Memory B cell (primary cell): ENCODE data around the gene RAN.

Source experiments
- ATAC-seq: fragments of 150-1000 bp; cut with Tn5 transposase; 2 replicates; pipeline ENCODE4 v1.10.0; 2021; ENCODE audit warnings: low read depth, mild to moderate bottlenecking, moderate library complexity
- DNase-seq, 2 donors: peaks; one replicate each; pipeline ENCODE4 v3.0.0; 2022; ENCODE audit warnings: low spot score in 2 of 2
- H3K27ac Mint-ChIP-seq: one replicate; pipeline ENCODE4 v1.8.0; 2022; ENCODE audit warnings: mild to moderate bottlenecking, moderate library complexity, mixed read lengths
- H3K27me3 Mint-ChIP-seq: one replicate; pipeline ENCODE4 v1.8.0; 2022; ENCODE audit warnings: mixed read lengths
- H3K36me3 Mint-ChIP-seq: one replicate; pipeline ENCODE4 v1.8.0; 2022; ENCODE audit warnings: mild to moderate bottlenecking, mixed read lengths
- H3K4me1 Mint-ChIP-seq: one replicate; pipeline ENCODE4 v1.8.0; 2022; ENCODE audit warnings: mixed read lengths
- H3K4me3 Mint-ChIP-seq: one replicate; pipeline ENCODE4 v1.8.0; 2022; ENCODE audit warnings: mild to moderate bottlenecking, moderate library complexity, mixed read lengths
- H3K9me3 Mint-ChIP-seq: one replicate; pipeline ENCODE4 v1.8.0; 2022; ENCODE audit warnings: mixed read lengths

RAN gene

GRCh38 chr12:130871286-130872178 lies at the start of gene RAN:
Gene RAN (plus strand): TSS chr12:130872066. CDS start chr12:130872594, 528 bp downstream.
- DNase-seq (peak; percentile 83 to 90), ATAC-seq (peak; percentile 75)
- no peaks in the 10 kb centered on the region for H3K9me3 Mint-ChIP-seq
- peak within 1 kb of the TSS; percentile 92 for H3K27ac Mint-ChIP-seq
- H3K4me3 Mint-ChIP-seq, result peak within 1 kb of the TSS; percentile 89
- peaks cover 25% of the 10 kb centered on the region for H3K4me1 Mint-ChIP-seq
- peaks cover 20% of the 10 kb centered on the region for H3K36me3 Mint-ChIP-seq
- no peaks in the 10 kb centered on the region for H3K27me3 Mint-ChIP-seq

GRCh38 chr12:130825771-130826150 lies 46.1 kb upstream of the RAN start:
- no peak for DNase-seq
- Mint-ChIP-seq H3K27me3 (no peaks in the 10 kb centered on the region), H3K4me1 (peaks cover 8% of the 10 kb centered on the region), H3K36me3 (peaks cover 6% of the 10 kb centered on the region), H3K9me3 (no peaks in the 10 kb centered on the region), H3K4me3 (no peak overlapping the region), H3K27ac (no peak overlapping the region)
- ATAC-seq, result no peak

- Mint-ChIP-seq H3K36me3 (peaks cover 4% of the 10 kb centered on the region), H3K9me3 (no peaks in the 10 kb centered on the region), H3K4me1 (peaks cover 8% of the 10 kb centered on the region), H3K4me3 (no peak overlapping the region), H3K27me3 (no peaks in the 10 kb centered on the region), H3K27ac (no peak overlapping the region)
- peak; percentile 44 to 57 for DNase-seq
- ATAC-seq, result peak; percentile 88
Observed at GRCh38 chr12:130826151-130826801, 45.6 kb upstream of the RAN start.

- Mint-ChIP-seq H3K27me3 (no peaks in the 10 kb centered on the region), H3K4me3 (no peak overlapping the region), H3K36me3 (peaks cover 4% of the 10 kb centered on the region), H3K4me1 (peaks cover 8% of the 10 kb centered on the region), H3K27ac (no peak overlapping the region), H3K9me3 (no peaks in the 10 kb centered on the region)
- ATAC-seq (no peak), DNase-seq (no peak)
Observed at GRCh38 chr12:130827432-130827831, 44.4 kb upstream of the RAN start.

- H3K9me3 Mint-ChIP-seq, result no peaks in the 10 kb centered on the region
Observed at GRCh38 chr12:130828895-130829294, 43.0 kb upstream of the RAN start.

GRCh38 chr12:130829391-130830245 lies 42.2 kb upstream of the RAN start:
- Mint-ChIP-seq H3K4me3 (no peak overlapping the region), H3K27me3 (no peaks in the 10 kb centered on the region), H3K36me3 (peaks cover 1% of the 10 kb centered on the region), H3K9me3 (no peaks in the 10 kb centered on the region), H3K27ac (no peak overlapping the region), H3K4me1 (peaks cover 8% of the 10 kb centered on the region)
- no peak for DNase-seq
- ATAC-seq, result no peak

More at GRCh38 chr12:130828895-130829294, 43.0 kb upstream of the RAN start:
- ATAC-seq (no peak), DNase-seq (no peak)
- Mint-ChIP-seq H3K27ac (no peak overlapping the region), H3K4me3 (no peak overlapping the region), H3K36me3 (peaks cover 1% of the 10 kb centered on the region), H3K27me3 (no peaks in the 10 kb centered on the region), H3K4me1 (peaks cover 8% of the 10 kb centered on the region)

- H3K9me3 Mint-ChIP-seq, result no peaks in the 10 kb centered on the region
- H3K36me3 Mint-ChIP-seq, result peaks cover 1% of the 10 kb centered on the region
- no peaks in the 10 kb centered on the region for H3K27me3 Mint-ChIP-seq
- ATAC-seq (no peak), DNase-seq (no peak)
- H3K4me3 Mint-ChIP-seq, result no peak overlapping the region
- no peak overlapping the region for H3K27ac Mint-ChIP-seq
- H3K4me1 Mint-ChIP-seq, result peaks cover 8% of the 10 kb centered on the region
Observed at GRCh38 chr12:130830246-130830551, 41.7 kb upstream of the RAN start.

- no peaks in the 10 kb centered on the region for H3K9me3 Mint-ChIP-seq
- no peak overlapping the region for H3K27ac Mint-ChIP-seq
- no peak overlapping the region for H3K4me3 Mint-ChIP-seq
- H3K36me3 Mint-ChIP-seq, result peaks cover 1% of the 10 kb centered on the region
- no peaks in the 10 kb centered on the region for H3K27me3 Mint-ChIP-seq
- ATAC-seq (no peak), DNase-seq (no peak)
- H3K4me1 Mint-ChIP-seq, result peaks cover 8% of the 10 kb centered on the region
Observed at GRCh38 chr12:130831246-130831645, 40.6 kb upstream of the RAN start.

GRCh38 chr12:130831876-130832405 lies 39.9 kb upstream of the RAN start:
- ATAC-seq, result no peak
- Mint-ChIP-seq H3K27me3 (no peaks in the 10 kb centered on the region), H3K9me3 (no peaks in the 10 kb centered on the region), H3K4me1 (peaks cover 8% of the 10 kb centered on the region), H3K36me3 (no peaks in the 10 kb centered on the region), H3K27ac (no peak overlapping the region), H3K4me3 (no peak overlapping the region)
- no peak for DNase-seq

GRCh38 chr12:130832561-130833209 lies 39.2 kb upstream of the RAN start:
- ATAC-seq, result no peak
- H3K36me3 Mint-ChIP-seq, result no peaks in the 10 kb centered on the region
- H3K4me3 Mint-ChIP-seq, result no peak overlapping the region
- H3K27ac Mint-ChIP-seq, result no peak overlapping the region
- H3K9me3 Mint-ChIP-seq, result no peaks in the 10 kb centered on the region
- no peaks in the 10 kb centered on the region for H3K27me3 Mint-ChIP-seq
- no peak for DNase-seq
- H3K4me1 Mint-ChIP-seq, result peaks cover 5% of the 10 kb centered on the region

- ATAC-seq, result no peak
- Mint-ChIP-seq H3K4me1 (peaks cover 12% of the 10 kb centered on the region), H3K36me3 (no peaks in the 10 kb centered on the region), H3K9me3 (no peaks in the 10 kb centered on the region), H3K4me3 (no peak overlapping the region), H3K27ac (no peak overlapping the region), H3K27me3 (no peaks in the 10 kb centered on the region)
- DNase-seq, result no peak
Observed at GRCh38 chr12:130835011-130835410, 36.9 kb upstream of the RAN start.

GRCh38 chr12:130835436-130835835 lies 36.4 kb upstream of the RAN start:
- no peak overlapping the region for H3K4me3 Mint-ChIP-seq
- no peak overlapping the region for H3K27ac Mint-ChIP-seq
- no peak for ATAC-seq
- no peaks in the 10 kb centered on the region for H3K27me3 Mint-ChIP-seq
- H3K4me1 Mint-ChIP-seq, result peaks cover 8% of the 10 kb centered on the region
- no peaks in the 10 kb centered on the region for H3K9me3 Mint-ChIP-seq
- H3K36me3 Mint-ChIP-seq, result no peaks in the 10 kb centered on the region
- no peak for DNase-seq

GRCh38 chr12:130838284-130838950 lies 33.4 kb upstream of the RAN start:
- peaks cover 8% of the 10 kb centered on the region for H3K4me1 Mint-ChIP-seq
- no peaks in the 10 kb centered on the region for H3K9me3 Mint-ChIP-seq
- ATAC-seq (peak; percentile 4), DNase-seq (peak in 1 of 2 donors; percentile 33)
- H3K27me3 Mint-ChIP-seq, result no peaks in the 10 kb centered on the region
- no peak overlapping the region for H3K27ac Mint-ChIP-seq
- H3K4me3 Mint-ChIP-seq, result peak overlapping the region; percentile 55
- H3K36me3 Mint-ChIP-seq, result no peaks in the 10 kb centered on the region
